Type B pancreatic cell (in vitro differentiated cells): ENCODE measurements around the gene PTPRM. TPM values are rescaled to one million over a fixed set of nuclear protein-coding genes. Genes with fewer than 3 reads are reported as not detected.

Source experiments
- DNase-seq: peaks from one replicate; pipeline ENCODE4 v3.0.0; 2021; ENCODE audit warnings: mixed read lengths; ENCODE audit not compliant: unreplicated experiment; ENCODE audit errors: extremely low spot score
- H3K27ac Mint-ChIP-seq: 2 replicates; pipeline ENCODE4 v1.8.0; 2021; ENCODE audit warnings: mild to moderate bottlenecking, mixed read lengths
- H3K27me3 Mint-ChIP-seq: 2 replicates; pipeline ENCODE4 v1.8.0; 2021; ENCODE audit warnings: mixed read lengths
- H3K36me3 Mint-ChIP-seq: 2 replicates; pipeline ENCODE4 v1.8.0; 2021; ENCODE audit warnings: mixed read lengths
- H3K4me1 Mint-ChIP-seq: one replicate; pipeline ENCODE4 v1.8.0; 2021; ENCODE audit warnings: mixed read lengths; ENCODE audit not compliant: unreplicated experiment
- H3K4me3 Mint-ChIP-seq: 2 replicates; pipeline ENCODE4 v1.8.0; 2021; ENCODE audit warnings: mild to moderate bottlenecking, mixed read lengths
- H3K9me3 Mint-ChIP-seq: 2 replicates; pipeline ENCODE4 v1.8.0; 2021; ENCODE audit warnings: mixed read lengths
- total RNA-seq: library from RNA; stranded (reverse); gene quantifications from 2 replicates; pipeline ENCODE4 v1.2.1, GENCODE V29; 2021; ENCODE audit warnings: low replicate concordance
- TF ChIP-seq, protein P1 (sequence below): fragments of 200-600 bp; sonication (generic); conservative IDR thresholded peaks from 2 replicates; pipeline ENCODE4 v1.5.0; 2021; ENCODE audit warnings: antibody characterized with exemption, mild to moderate bottlenecking

Gene PTPRM
- total RNA-seq, 1 donor from 2014 or later, result 18.6 TPM

DNA sequence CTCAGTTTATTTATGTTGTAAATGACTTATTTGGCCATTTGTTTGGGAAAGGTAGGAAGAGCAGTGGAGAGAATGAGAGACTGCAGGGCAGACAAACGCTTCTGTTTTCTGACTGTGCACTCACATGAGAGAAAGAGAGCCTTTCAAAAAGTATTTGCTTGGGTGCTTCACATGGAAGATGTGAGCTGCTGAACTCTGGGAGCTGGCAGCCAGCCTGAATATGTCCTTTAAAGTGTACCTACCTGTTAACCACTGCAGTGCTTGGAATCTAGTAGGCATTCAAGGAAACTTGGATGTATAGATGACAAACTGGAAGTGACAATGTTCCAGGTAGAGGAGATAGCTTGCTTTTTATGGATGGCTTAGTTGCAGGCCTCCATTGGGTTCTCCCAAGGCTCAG lies 68.8 kb downstream of the PTPRM start:
- TF ChIP-seq, protein P1, sequence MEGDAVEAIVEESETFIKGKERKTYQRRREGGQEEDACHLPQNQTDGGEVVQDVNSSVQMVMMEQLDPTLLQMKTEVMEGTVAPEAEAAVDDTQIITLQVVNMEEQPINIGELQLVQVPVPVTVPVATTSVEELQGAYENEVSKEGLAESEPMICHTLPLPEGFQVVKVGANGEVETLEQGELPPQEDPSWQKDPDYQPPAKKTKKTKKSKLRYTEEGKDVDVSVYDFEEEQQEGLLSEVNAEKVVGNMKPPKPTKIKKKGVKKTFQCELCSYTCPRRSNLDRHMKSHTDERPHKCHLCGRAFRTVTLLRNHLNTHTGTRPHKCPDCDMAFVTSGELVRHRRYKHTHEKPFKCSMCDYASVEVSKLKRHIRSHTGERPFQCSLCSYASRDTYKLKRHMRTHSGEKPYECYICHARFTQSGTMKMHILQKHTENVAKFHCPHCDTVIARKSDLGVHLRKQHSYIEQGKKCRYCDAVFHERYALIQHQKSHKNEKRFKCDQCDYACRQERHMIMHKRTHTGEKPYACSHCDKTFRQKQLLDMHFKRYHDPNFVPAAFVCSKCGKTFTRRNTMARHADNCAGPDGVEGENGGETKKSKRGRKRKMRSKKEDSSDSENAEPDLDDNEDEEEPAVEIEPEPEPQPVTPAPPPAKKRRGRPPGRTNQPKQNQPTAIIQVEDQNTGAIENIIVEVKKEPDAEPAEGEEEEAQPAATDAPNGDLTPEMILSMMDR, result no peak
- Mint-ChIP-seq H3K27ac (no peak overlapping the region), H3K27me3 (no peaks in the 10 kb centered on the region), H3K4me1 (no peaks in the 10 kb centered on the region), H3K9me3 (no peaks in the 10 kb centered on the region), H3K36me3 (no peaks in the 10 kb centered on the region), H3K4me3 (no peak overlapping the region)
- no peak for DNase-seq

DNA sequence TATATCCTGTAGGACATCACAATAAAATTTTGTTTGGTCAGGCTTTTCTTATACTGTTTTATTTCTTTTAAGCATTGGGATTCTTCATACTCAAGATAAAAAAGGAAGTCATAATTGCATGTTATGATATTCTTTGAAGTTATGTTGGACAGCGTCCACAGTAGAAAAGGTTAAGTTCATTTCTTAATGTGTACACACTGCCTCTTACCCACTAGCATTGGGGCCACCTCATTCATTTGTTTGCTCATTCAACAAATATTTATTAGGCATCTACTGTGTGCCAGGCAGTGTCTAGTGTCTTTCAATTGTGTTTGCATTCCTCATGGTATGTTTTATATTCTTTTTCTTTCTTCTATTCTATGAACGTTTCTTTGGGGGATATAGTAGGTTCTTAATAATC lies 70.2 kb downstream of the PTPRM start:
- TF ChIP-seq, protein P1, result no peak
- peaks cover 6% of the 10 kb centered on the region for H3K4me1 Mint-ChIP-seq
- no peak overlapping the region for H3K4me3 Mint-ChIP-seq
- no peaks in the 10 kb centered on the region for H3K9me3 Mint-ChIP-seq
- H3K36me3 Mint-ChIP-seq, result no peaks in the 10 kb centered on the region
- no peaks in the 10 kb centered on the region for H3K27me3 Mint-ChIP-seq
- DNase-seq, result no peak
- H3K27ac Mint-ChIP-seq, result no peak overlapping the region

DNA sequence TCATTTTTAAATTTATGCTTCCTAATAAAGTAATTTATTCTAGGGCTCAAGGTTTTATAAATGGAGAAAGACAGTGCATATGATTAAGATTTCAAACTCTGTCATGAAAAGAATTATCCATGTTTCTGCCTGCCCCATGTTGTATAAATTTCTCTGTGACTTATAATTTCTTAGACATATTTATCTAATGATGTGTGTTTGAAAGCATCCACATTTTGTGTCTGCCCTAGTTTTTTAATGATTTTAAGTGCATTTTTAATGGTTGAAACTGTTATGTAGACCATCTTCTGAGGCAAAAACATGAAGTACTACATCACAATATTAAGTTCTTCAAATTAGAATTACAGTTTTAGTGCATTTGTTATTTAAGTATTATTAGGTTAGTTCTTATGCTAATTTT lies 71.2 kb downstream of the PTPRM start:
- TF ChIP-seq, protein P1, result no peak
- H3K9me3 Mint-ChIP-seq, result no peaks in the 10 kb centered on the region
- no peaks in the 10 kb centered on the region for H3K27me3 Mint-ChIP-seq
- H3K4me1 Mint-ChIP-seq, result peaks cover 10% of the 10 kb centered on the region
- H3K4me3 Mint-ChIP-seq, result no peak overlapping the region
- no peak for DNase-seq
- no peaks in the 10 kb centered on the region for H3K36me3 Mint-ChIP-seq
- no peak overlapping the region for H3K27ac Mint-ChIP-seq

DNA sequence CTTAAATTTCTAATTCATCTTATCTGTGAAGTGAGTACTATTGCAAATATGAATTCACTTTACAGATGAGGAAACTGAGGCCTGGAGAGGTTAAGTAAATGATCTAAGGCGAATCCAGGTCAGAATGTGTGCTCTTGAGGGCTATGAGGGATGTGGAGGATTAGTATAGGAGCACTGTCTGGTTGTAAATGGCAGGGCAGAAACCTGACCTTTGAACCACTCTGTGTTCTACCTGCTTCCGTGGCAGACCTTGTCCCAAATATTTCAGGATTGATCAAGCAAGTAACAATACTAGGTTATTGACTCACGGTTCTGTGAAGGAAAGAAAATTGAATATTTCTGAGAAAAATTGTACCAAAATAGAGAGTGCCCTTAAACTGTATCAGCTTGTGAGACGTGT lies 74.7 kb downstream of the PTPRM start:
- Mint-ChIP-seq H3K27me3 (no peaks in the 10 kb centered on the region), H3K4me3 (no peak overlapping the region), H3K27ac (no peak overlapping the region), H3K36me3 (no peaks in the 10 kb centered on the region), H3K9me3 (no peaks in the 10 kb centered on the region), H3K4me1 (peaks cover 14% of the 10 kb centered on the region)
- TF ChIP-seq, protein P1, result no peak
- no peak for DNase-seq

- TF ChIP-seq, protein P1, result no peak
- no peak for DNase-seq
- Mint-ChIP-seq H3K4me1 (peaks cover 14% of the 10 kb centered on the region), H3K27me3 (no peaks in the 10 kb centered on the region), H3K9me3 (no peaks in the 10 kb centered on the region), H3K4me3 (no peak overlapping the region), H3K27ac (no peak overlapping the region), H3K36me3 (no peaks in the 10 kb centered on the region)
Measured at GRCh38 chr18:7642331-7642890, 75.3 kb downstream of the PTPRM start.

DNA sequence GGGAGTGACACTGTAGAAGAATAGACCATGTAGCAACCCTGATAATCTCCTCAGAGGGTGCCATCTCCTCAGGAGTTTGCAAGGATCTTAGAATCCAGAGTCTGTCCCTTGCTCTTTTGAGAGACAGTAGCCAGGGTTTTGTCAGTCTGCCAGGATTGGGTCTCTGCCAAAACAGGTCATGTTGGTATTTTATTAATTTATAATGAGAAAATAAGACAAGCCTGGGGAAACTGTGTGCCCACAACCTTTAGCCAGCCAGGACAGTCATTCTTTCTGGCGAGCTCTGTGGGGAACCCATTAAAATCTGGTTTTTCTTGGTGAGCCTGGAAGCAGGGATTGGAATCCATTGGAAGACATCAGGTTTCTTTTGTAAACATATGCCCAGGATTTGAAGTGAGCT lies 78.6 kb downstream of the PTPRM start:
- Mint-ChIP-seq H3K27ac (no peak overlapping the region), H3K9me3 (no peaks in the 10 kb centered on the region), H3K4me3 (no peak overlapping the region), H3K36me3 (no peaks in the 10 kb centered on the region), H3K27me3 (no peaks in the 10 kb centered on the region), H3K4me1 (peaks cover 14% of the 10 kb centered on the region)
- TF ChIP-seq, protein P1, result no peak
- no peak for DNase-seq
